OCI-LY1 (cell line): ENCODE data around the gene CACNA2D3.

Experiments
- H2AFZ ChIP-seq: fragments of 200-600 bp; sonication (generic), shearing (Covaris generic); 2 replicates; pipeline ENCODE4 v1.6.0; 2014; ENCODE audit warnings: antibody characterized with exemption, mild to moderate bottlenecking, low read length
- H3F3A ChIP-seq: fragments of 200-600 bp; sonication (generic), shearing (Covaris generic); 2 replicates; pipeline ENCODE4 v1.6.0; 2014; ENCODE audit warnings: mild to moderate bottlenecking, antibody characterized with exemption, low read length, moderate library complexity; ENCODE audit not compliant: insufficient read depth
- H3K27ac ChIP-seq: fragments of 200-600 bp; sonication (generic); 2 replicates; pipeline ENCODE4 v1.5.1; 2014; ENCODE audit warnings: low read length, mixed run types, mild to moderate bottlenecking, low read depth; ENCODE audit not compliant: poor library complexity, severe bottlenecking
- H3K27me3 ChIP-seq: fragments of 200-600 bp; sonication (generic); 2 replicates; pipeline ENCODE4 v1.6.0; 2014; ENCODE audit warnings: antibody characterized with exemption, mild to moderate bottlenecking, low read length, moderate library complexity; ENCODE audit not compliant: insufficient read depth
- H3K36me3 ChIP-seq: fragments of 200-600 bp; sonication (generic); 2 replicates; pipeline ENCODE4 v1.6.1; 2014; ENCODE audit warnings: mild to moderate bottlenecking, antibody characterized with exemption, low read length, moderate library complexity, mixed read lengths; ENCODE audit not compliant: insufficient read depth
- H3K4me1 ChIP-seq: fragments of 200-600 bp; sonication (generic); 2 replicates; pipeline ENCODE4 v1.5.1; 2014; ENCODE audit warnings: mild to moderate bottlenecking, low read length, moderate library complexity; ENCODE audit not compliant: insufficient read depth, severe bottlenecking
- H3K4me2 ChIP-seq: fragments of 200-600 bp; sonication (generic), shearing (Covaris generic); 2 replicates; pipeline ENCODE4 v1.6.1; 2014; ENCODE audit warnings: low read length
- H3K4me3 ChIP-seq: fragments of 200-600 bp; sonication (generic); 2 replicates; pipeline ENCODE4 v1.5.1; 2014; ENCODE audit warnings: low read length, low read depth, mild to moderate bottlenecking, mixed read lengths; ENCODE audit not compliant: poor library complexity, severe bottlenecking
- H3K79me2 ChIP-seq: fragments of 200-600 bp; shearing (Covaris generic); 2 replicates; pipeline ENCODE4 v1.6.1; 2016; ENCODE audit warnings: mixed run types, low read length, mixed read lengths; ENCODE audit not compliant: insufficient read depth
- H3K9ac ChIP-seq: fragments of 200-600 bp; sonication (generic), shearing (Covaris generic); 2 replicates; pipeline ENCODE4 v1.6.1; 2014; ENCODE audit warnings: mild to moderate bottlenecking, low read length, mixed read lengths
- H3K9me2 ChIP-seq: fragments of 200-600 bp; sonication (generic), shearing (Covaris generic); 2 replicates; pipeline ENCODE4 v1.6.1; 2014; ENCODE audit warnings: low read depth, mild to moderate bottlenecking, low read length, mixed read lengths
- H3K9me3 ChIP-seq: fragments of 200-600 bp; shearing (Covaris generic); 2 replicates; pipeline ENCODE4 v1.6.1; 2014; ENCODE audit warnings: low read length, mixed read lengths
- H4K20me1 ChIP-seq: fragments of 200-600 bp; sonication (generic), shearing (Covaris generic); 2 replicates; pipeline ENCODE4 v1.6.0; 2016; ENCODE audit warnings: mild to moderate bottlenecking, low read length; ENCODE audit not compliant: insufficient read depth
- CTCF ChIP-seq: fragments of 200-600 bp; sonication (generic), shearing (Covaris generic); IDR thresholded peaks from 2 replicates; pipeline ENCODE4 v1.5.1; 2017; ENCODE audit warnings: mild to moderate bottlenecking, antibody characterized with exemption, low read length, moderate library complexity, mixed read lengths
- EZH2 ChIP-seq: fragments of 200-600 bp; sonication (generic), shearing (Covaris generic); IDR thresholded peaks from 2 replicates; pipeline ENCODE4 v1.8.0; 2017; ENCODE audit warnings: borderline replicate concordance, mixed run types, mild to moderate bottlenecking, antibody characterized with exemption, low read length, moderate library complexity, mixed read lengths

The CACNA2D3 gene

GRCh38 chr3:54964081-54964480, 841.7 kb downstream of the CACNA2D3 start:
- H3K9me2 ChIP-seq = no peaks in the 10 kb centered on the region
- no peak overlapping the region for H3K4me2 ChIP-seq
- H3K36me3 ChIP-seq = no peaks in the 10 kb centered on the region
- no peaks in the 10 kb centered on the region for H3K79me2 ChIP-seq
- H2AFZ ChIP-seq = no peak overlapping the region
- H4K20me1 ChIP-seq = no peaks in the 10 kb centered on the region
- H3K27ac ChIP-seq = no peak overlapping the region
- H3K9ac ChIP-seq = no peak overlapping the region
- no peaks in the 10 kb centered on the region for H3K9me3 ChIP-seq
- no peaks in the 10 kb centered on the region for H3F3A ChIP-seq
- no peaks in the 10 kb centered on the region for H3K27me3 ChIP-seq
- no peak overlapping the region for H3K4me3 ChIP-seq
- H3K4me1 ChIP-seq = no peaks in the 10 kb centered on the region
- no peak for TF ChIP-seq CTCF

- Histone ChIP-seq H3F3A (no peaks in the 10 kb centered on the region), H2AFZ (no peak overlapping the region), H3K27me3 (no peaks in the 10 kb centered on the region), H3K9ac (no peak overlapping the region), H3K4me1 (no peaks in the 10 kb centered on the region), H3K27ac (no peak overlapping the region), H3K36me3 (no peaks in the 10 kb centered on the region), H3K9me3 (no peaks in the 10 kb centered on the region), H4K20me1 (no peaks in the 10 kb centered on the region), H3K9me2 (no peaks in the 10 kb centered on the region), H3K4me2 (no peak overlapping the region), H3K79me2 (no peaks in the 10 kb centered on the region), H3K4me3 (no peak overlapping the region)
- TF ChIP-seq CTCF (no peak), EZH2 (no peak)
These were observed 843.4 kb downstream of the CACNA2D3 start for GRCh38 chr3:54965746-54966145.

GRCh38 chr3:54966979-54967378, 844.6 kb downstream of the CACNA2D3 start:
- H3K27me3 ChIP-seq = no peaks in the 10 kb centered on the region
- no peak overlapping the region for H3K9ac ChIP-seq
- no peaks in the 10 kb centered on the region for H3K36me3 ChIP-seq
- no peak overlapping the region for H2AFZ ChIP-seq
- H3K4me3 ChIP-seq = no peak overlapping the region
- H3K27ac ChIP-seq = no peak overlapping the region
- TF ChIP-seq EZH2 (no peak), CTCF (no peak)
- H3K4me2 ChIP-seq = no peak overlapping the region
- no peaks in the 10 kb centered on the region for H3F3A ChIP-seq
- no peaks in the 10 kb centered on the region for H3K9me2 ChIP-seq
- no peaks in the 10 kb centered on the region for H4K20me1 ChIP-seq
- no peaks in the 10 kb centered on the region for H3K9me3 ChIP-seq
- H3K4me1 ChIP-seq = no peaks in the 10 kb centered on the region
- no peaks in the 10 kb centered on the region for H3K79me2 ChIP-seq
